A673 (cell line): Measurements from ENCODE around the gene ALOX15B.

Source experiments
- CTCF ChIP-seq: fragments of 300-800, 200-600 bp; sonication (generic); conservative IDR thresholded peaks from 2 replicates; pipeline ENCODE4 v1.5.1; 2017; ENCODE audit warnings: low read depth, mild to moderate bottlenecking, antibody characterized with exemption, low read length, moderate library complexity, mixed read lengths
- EZH2 ChIP-seq: fragments of 200-600 bp; sonication (generic); IDR thresholded peaks from 2 replicates; pipeline ENCODE4 v1.6.1; 2017; ENCODE audit warnings: borderline replicate concordance, low read depth, mild to moderate bottlenecking, mixed read lengths, antibody characterized with exemption, low read length; ENCODE audit not compliant: poor library complexity, severe bottlenecking

DNA sequence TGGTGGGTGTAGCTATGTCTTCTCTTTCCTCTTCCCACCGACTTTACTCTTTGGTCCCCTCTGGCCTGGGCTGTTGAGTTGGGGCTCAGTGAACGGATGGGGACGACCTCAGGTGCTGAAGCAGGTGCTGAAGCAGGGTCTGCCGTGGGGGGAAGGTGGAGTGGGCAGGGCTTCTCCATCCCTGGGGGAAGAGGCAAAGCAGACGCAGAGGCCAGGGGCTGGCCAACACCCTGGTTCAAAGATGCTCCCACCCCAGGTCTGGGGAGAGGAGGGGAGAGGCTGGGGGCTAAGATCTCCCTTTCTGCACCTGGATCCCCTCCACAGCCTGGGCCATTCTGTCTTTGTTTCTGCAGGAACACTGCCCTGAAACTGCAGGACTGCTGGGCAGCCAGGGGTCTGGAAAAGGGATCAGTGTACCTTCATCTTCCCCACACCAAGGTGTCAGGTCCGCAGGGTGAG lies 25.7 kb downstream of the ALOX15B start:
- TF ChIP-seq CTCF: no peak
- no peak for TF ChIP-seq EZH2
